Endometrium (tissue), 2 donors: ENCODE data around the gene OXTR.

Source experiments
- FAIRE-seq: peaks from 2 replicates; lab custom pipeline; 2012; peaks lifted over from hg19 to GRCh38; lab: Jason Lieb, UNC
- donor health status: control.
- donor health status: control.

Gene OXTR

DNA sequence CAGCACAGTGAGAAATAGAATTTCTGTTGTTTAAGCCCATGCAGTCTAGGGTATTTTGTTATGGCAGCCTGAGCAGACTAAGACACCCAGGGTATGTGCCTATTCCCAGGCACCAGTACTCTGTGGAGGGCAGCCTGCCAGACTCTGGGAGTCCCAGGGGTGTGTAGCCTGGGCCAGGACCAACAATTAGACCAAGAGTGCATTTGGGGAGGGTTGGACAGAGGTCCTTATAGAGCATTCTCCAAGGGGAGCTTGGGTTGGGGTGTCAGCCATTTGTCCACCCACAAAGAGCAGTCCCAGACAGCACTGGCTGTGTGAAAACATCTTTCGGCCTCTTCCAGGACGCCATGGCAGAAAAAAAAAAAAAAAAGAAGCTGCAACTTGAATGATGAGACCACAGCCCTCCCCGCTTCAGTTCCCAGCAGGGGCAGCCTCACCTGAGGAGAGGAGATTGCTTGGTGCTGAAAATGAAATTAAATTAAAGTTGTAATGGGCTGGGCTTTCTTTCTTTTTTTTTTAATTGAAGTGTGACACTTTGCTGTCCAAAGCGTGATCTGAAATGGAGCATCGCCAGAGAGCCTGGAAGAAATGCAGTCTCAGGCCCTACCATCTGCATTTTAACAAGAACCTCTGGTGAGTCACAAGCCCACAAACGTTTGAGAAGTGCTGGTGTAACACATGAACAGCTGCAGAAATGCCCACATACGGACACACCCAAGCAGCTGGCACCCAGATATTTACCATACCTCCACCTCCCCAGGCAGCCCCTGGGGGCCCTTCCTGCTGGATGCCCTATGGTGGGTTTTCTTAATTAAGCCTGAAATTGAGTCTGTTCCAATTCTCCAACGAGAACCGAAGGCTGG lies 57.1 kb downstream of the OXTR start:
- FAIRE-seq, result no peak

DNA sequence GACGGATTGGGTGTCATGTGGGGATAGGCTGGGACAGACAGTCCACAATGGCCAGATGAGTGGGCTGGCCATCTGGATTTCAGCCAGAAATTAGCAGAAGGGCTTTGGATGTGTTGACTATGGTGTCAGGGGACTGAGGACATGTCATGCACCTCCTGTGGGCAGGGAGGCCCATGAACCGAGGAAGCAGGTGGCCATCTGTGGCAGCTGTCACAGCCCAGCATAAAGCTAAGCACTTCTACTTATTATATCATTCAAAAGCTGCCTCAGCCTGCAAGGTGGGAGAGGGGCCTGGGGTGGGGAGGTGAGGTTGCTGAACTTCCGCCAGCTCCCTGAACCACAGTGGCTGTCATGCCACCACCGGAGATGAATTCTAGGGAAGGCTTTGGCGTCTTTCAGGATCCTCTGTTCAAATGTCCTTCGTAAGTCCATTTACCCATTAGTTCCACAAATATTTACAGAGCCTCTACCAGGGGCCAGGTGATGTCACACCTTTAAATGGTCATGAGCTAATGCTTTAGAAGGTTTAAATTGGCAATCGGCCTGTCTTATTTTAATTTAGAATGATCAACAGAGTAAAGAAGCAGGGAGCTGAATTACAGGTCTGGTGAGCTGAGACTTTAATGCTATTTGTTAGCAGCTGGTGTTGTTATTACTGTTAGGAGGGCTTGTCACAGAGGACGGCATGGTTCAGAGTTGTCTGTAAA lies 59.5 kb downstream of the OXTR start:
- no peak for FAIRE-seq

DNA sequence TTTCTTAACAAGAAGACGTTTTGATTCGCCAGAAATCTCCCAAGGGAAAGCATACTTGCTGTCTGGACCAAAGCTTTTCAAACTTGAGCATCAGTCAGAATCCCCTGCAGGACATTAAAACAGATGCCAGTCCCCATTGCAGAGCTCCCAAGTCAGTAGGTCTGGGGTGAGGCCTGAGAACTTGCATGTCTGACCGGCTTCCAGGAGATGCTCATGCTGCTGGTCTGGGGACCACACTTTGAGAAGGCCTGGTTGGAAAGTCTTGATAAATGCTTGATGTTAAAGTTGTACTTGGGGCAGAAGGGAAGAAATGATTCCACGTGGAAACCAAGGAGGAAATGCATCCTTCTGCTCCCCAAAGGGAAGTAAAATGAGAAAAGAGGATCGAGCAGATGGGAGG lies 60.1 kb downstream of the OXTR start:
- FAIRE-seq, result no peak

DNA sequence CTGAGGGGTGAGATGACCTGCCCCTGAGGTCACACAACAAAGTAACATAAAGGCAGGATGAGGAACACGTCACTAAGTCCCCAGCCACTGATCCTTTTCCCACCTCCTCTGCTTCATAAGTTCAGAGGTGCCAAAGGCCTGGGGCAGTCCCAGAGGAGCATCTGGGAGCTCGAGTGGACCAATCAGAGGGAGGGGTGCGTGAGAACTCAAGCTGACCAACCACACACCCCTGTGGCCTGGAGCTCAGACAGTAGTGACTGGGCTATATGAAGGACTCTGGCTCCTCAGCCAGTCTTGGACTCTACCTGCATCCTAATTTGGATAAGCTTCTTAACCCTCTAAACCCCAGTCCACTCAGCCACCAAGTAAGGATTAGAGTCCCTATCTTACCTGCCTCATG lies 63.8 kb downstream of the OXTR start:
- no peak for FAIRE-seq

DNA sequence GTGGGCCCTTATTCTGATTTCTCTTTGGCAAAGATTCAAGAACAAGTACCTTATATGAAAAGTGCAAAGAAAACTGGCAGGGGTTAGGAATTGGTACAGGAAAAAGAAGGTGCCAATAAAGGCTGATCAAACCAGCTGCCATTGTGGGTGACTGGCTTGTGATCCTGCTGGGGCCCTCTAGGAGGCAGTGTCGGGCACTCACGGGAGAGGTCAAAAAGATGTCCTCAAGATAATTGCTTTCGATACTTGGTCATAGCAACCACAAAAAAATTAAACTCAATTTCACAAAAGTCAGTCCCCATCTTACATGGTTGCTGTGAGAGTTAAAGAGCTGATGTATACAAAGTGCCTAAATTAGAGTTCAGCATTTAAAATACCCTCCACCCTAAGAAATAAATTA lies 66.9 kb downstream of the OXTR start:
- no peak for FAIRE-seq
